Measurements from ENCODE around the gene CROT.

The CROT gene

GRCh38 chr7:87445897-87446296, 100.4 kb downstream of the CROT start:
- DNase-seq: no peak
- Histone ChIP-seq H3K4me3 (ENCODE audit: insufficient read depth, low read depth, low read length, poor library complexity, severe bottlenecking) (no peak overlapping the region), H3K4me1 (ENCODE audit: control insufficient read depth, insufficient read depth, low read length, poor library complexity, severe bottlenecking) (no peaks in the 10 kb centered on the region)

DNA sequence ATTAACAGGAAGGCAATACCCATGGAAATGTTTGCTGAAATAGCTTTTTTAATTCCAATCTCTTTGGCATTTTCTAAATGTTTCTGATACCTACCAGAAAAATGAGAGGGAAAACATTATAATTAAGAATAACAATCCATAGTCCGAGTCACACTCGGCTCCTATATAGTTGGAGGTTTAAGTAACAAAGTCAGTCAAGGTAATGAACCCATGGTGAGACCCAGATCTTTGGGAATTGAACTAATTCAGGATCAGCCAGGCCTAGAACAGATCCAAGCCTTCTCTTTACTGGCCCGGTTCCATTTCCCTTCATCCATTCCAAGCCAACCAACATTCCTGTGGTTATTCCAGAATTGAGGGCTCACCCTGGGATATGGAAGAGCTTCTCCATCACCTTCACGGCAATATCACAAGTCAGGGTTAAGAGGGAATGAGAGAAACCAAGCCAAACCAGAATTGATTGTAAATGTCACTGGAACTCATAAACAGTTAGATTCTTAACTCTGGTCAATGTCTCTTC, 101.7 kb downstream of the CROT start:
- H3K9me3 ChIP-seq (ENCODE audit: control insufficient read depth, low read length): no peaks in the 10 kb centered on the region
- H3K4me1 ChIP-seq (ENCODE audit: control insufficient read depth, insufficient read depth, low read length, poor library complexity, severe bottlenecking): no peaks in the 10 kb centered on the region
- no peak for DNase-seq
- no peak overlapping the region for H3K4me3 ChIP-seq (ENCODE audit: insufficient read depth, low read depth, low read length, poor library complexity, severe bottlenecking)
- H3K27ac ChIP-seq (ENCODE audit: insufficient read depth, low read length, poor library complexity, severe bottlenecking): no peak overlapping the region
- no peaks in the 10 kb centered on the region for H3K36me3 ChIP-seq (ENCODE audit: control insufficient read depth, insufficient read depth, low read length)
- H3K27me3 ChIP-seq (replicated peaks; ENCODE audit: control insufficient read depth, insufficient read depth, low read length, poor library complexity, severe bottlenecking): no peaks in the 10 kb centered on the region

More at GRCh38 chr7:87445897-87446296, 100.4 kb downstream of the CROT start:
- H3K9me3 ChIP-seq (ENCODE audit: control insufficient read depth, low read length): no peaks in the 10 kb centered on the region
- H3K27ac ChIP-seq (ENCODE audit: insufficient read depth, low read length, poor library complexity, severe bottlenecking): no peak overlapping the region
- H3K27me3 ChIP-seq (replicated peaks; ENCODE audit: control insufficient read depth, insufficient read depth, low read length, poor library complexity, severe bottlenecking): no peaks in the 10 kb centered on the region
- no peaks in the 10 kb centered on the region for H3K36me3 ChIP-seq (ENCODE audit: control insufficient read depth, insufficient read depth, low read length)

GRCh38 chr7:87448388-87448787, 102.9 kb downstream of the CROT start:
- DNase-seq: no peak
- Histone ChIP-seq H3K4me1 (ENCODE audit: control insufficient read depth, insufficient read depth, low read length, poor library complexity, severe bottlenecking) (no peaks in the 10 kb centered on the region), H3K27ac (ENCODE audit: insufficient read depth, low read length, poor library complexity, severe bottlenecking) (no peak overlapping the region), H3K27me3 (replicated peaks; ENCODE audit: control insufficient read depth, insufficient read depth, low read length, poor library complexity, severe bottlenecking) (no peaks in the 10 kb centered on the region), H3K36me3 (ENCODE audit: control insufficient read depth, insufficient read depth, low read length) (no peaks in the 10 kb centered on the region), H3K9me3 (ENCODE audit: control insufficient read depth, low read length) (no peaks in the 10 kb centered on the region), H3K4me3 (ENCODE audit: insufficient read depth, low read depth, low read length, poor library complexity, severe bottlenecking) (no peak overlapping the region)

Measured in effector memory CD4-positive, alpha-beta T cell (primary cell).